ENCODE results near the gene RNASE13.

Gene RNASE13

DNA sequence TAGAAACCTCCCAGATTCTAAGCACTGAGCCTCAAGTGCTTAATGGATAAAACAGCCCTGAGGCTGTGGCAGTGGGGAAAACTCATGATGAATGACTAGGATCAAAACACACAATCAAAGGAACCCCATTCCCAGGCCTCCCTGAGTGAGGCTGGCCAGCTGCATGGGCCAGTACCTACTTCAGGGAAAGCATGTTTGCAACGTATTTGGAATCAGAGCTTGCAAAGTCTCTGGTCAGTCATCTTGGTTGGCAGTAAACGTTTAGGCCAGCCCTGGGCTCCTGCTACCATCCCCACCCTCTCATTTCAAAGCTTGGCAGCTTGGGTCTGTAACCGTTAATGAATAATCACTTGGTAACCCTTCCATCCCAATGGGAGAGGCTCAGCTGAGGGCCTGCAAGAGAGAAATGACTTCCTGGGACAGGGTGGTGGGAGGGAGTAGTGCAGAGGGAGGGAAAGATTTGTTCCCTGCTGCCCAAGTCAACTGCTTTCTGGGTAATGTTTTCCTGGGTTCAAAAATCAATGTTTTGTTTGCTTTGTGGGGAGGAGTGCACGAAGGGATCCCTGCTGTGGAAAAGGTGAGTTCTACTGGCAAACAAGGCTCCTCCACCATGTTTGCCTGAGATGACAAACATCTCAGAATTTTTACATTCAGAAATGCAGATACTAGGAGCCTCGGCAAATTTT, 21.0 kb upstream of the RNASE13 start:
- TF ChIP-seq POLR2AphosphoS5 (IDR thresholded peaks at IDR 0.05; ENCODE audit: low read depth, low read length) (no peak), FOXP2 (optimal IDR thresholded peaks at IDR 0.05; ENCODE audit: borderline replicate concordance, extremely low read depth, extremely low read length, insufficient read depth) (no peak), SIN3A (IDR thresholded peaks at IDR 0.05; ENCODE audit: borderline replicate concordance, insufficient read depth, low read length) (no peak), TAF1 (IDR thresholded peaks at IDR 0.05; ENCODE audit: borderline replicate concordance, insufficient read depth, low read length) (no peak)
- TF ChIP-seq, protein P1, sequence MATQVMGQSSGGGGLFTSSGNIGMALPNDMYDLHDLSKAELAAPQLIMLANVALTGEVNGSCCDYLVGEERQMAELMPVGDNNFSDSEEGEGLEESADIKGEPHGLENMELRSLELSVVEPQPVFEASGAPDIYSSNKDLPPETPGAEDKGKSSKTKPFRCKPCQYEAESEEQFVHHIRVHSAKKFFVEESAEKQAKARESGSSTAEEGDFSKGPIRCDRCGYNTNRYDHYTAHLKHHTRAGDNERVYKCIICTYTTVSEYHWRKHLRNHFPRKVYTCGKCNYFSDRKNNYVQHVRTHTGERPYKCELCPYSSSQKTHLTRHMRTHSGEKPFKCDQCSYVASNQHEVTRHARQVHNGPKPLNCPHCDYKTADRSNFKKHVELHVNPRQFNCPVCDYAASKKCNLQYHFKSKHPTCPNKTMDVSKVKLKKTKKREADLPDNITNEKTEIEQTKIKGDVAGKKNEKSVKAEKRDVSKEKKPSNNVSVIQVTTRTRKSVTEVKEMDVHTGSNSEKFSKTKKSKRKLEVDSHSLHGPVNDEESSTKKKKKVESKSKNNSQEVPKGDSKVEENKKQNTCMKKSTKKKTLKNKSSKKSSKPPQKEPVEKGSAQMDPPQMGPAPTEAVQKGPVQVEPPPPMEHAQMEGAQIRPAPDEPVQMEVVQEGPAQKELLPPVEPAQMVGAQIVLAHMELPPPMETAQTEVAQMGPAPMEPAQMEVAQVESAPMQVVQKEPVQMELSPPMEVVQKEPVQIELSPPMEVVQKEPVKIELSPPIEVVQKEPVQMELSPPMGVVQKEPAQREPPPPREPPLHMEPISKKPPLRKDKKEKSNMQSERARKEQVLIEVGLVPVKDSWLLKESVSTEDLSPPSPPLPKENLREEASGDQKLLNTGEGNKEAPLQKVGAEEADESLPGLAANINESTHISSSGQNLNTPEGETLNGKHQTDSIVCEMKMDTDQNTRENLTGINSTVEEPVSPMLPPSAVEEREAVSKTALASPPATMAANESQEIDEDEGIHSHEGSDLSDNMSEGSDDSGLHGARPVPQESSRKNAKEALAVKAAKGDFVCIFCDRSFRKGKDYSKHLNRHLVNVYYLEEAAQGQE (IDR thresholded peaks at IDR 0.05; ENCODE audit: insufficient read depth in 1 of 2, low read depth in 2 of 2, low read length in 2 of 2) = no peak

DNA sequence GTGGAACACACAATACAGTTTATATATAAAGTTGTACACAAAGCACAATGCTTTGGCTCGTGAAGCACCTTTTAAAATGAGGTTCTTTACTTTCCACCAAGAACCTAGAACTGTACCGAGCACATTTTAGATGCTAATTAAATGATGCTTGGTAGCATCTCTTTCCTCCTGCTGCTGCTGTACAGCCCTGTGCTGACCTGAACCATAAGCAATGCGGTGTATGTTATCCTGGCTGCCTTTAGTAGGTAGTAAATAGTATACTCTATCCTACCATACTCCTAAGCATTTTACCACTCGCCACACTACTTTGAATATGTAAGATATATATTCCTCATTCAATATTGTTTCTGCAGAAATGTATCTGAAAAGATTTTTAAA, 20.1 kb upstream of the RNASE13 start:
- TF ChIP-seq SIN3A (IDR thresholded peaks at IDR 0.05; ENCODE audit: borderline replicate concordance, insufficient read depth, low read length) (no peak), TAF1 (IDR thresholded peaks at IDR 0.05; ENCODE audit: borderline replicate concordance, insufficient read depth, low read length) (no peak), FOXP2 (optimal IDR thresholded peaks at IDR 0.05; ENCODE audit: borderline replicate concordance, extremely low read depth, extremely low read length, insufficient read depth) (no peak), POLR2AphosphoS5 (IDR thresholded peaks at IDR 0.05; ENCODE audit: low read depth, low read length) (no peak)
- TF ChIP-seq, protein P1 (IDR thresholded peaks at IDR 0.05; ENCODE audit: insufficient read depth in 1 of 2, low read depth in 2 of 2, low read length in 2 of 2) = no peak

DNA sequence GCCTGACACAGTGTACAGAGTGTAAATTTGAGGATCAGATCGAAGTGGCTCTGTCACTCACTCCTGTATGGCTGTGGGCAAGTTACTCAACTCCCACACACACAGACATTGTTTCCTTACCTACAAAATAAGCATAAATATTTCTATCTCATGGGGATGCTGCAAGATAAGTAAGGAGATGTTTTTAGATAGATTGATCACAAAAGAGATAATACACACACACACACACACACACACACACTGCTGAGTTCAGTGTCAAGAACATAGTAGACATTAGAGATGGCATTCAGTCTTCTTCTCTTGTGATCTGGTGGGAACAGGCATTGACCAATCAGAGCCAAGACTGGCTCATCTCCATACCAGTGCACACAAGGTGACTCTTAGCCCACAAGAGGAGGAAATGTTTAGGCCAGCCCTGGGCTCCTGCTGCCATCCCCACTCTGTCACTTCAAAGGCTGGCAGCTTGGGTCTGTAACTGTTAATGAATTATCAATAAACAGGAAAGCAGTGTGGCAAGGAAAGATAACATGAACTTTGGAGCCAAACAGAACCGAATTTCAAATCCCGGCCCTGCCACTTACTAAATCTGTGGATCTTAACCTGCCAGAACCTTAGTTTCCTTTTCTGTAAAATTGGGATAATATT, 19.6 kb upstream of the RNASE13 start:
- TF ChIP-seq TAF1 (IDR thresholded peaks at IDR 0.05; ENCODE audit: borderline replicate concordance, insufficient read depth, low read length) (no peak), FOXP2 (optimal IDR thresholded peaks at IDR 0.05; ENCODE audit: borderline replicate concordance, extremely low read depth, extremely low read length, insufficient read depth) (no peak), SIN3A (IDR thresholded peaks at IDR 0.05; ENCODE audit: borderline replicate concordance, insufficient read depth, low read length) (no peak), POLR2AphosphoS5 (IDR thresholded peaks at IDR 0.05; ENCODE audit: low read depth, low read length) (no peak)
- TF ChIP-seq, protein P1 (IDR thresholded peaks at IDR 0.05; ENCODE audit: insufficient read depth in 1 of 2, low read depth in 2 of 2, low read length in 2 of 2) = no peak

DNA sequence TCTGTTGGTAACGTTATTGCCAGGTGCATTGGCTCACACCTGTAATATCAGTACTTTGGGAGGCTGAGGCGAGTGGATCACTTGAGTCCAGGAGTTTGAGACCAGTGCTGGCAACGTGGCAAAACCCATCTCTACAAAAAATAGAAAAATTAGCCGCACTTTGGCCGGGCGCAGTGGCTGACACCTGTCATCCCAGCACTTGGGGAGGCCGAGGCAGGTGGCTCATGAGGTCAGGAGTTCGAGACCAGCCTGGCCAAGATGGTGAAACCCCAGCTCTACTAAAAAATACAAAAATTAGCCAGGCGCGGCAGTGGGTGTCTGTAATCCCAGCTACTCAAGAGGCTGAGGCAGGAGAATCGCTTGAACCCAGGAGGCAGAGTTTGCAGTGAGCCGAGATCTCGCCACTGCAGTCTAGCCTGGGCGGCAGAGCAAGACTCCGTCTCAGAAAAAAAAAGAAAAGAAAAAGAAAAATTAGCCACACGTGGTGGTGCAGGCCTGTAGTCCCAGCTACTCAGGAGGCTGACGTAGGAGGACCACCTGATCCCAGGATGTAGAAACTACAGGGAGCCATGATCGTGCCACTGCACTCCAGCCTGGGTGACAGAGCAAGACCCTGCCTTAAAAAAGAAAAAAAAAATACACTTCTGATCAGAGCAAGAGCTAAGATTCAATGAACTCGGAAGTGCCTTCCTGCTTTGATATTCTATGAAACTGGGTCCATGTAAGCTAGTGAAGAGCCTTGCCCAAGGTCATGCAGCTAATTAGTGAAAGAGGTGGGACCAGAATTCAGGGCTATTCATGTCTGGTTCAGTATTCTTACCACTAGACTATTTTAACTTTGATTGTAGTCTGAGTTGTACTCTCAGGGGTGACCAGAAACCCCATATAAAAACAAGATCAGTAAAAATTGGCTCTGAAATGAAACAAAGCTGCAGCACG, 18.8 kb upstream of the RNASE13 start:
- no peak for TF ChIP-seq TAF1 (IDR thresholded peaks at IDR 0.05; ENCODE audit: borderline replicate concordance, insufficient read depth, low read length)
- TF ChIP-seq, protein P1 (IDR thresholded peaks at IDR 0.05; ENCODE audit: insufficient read depth in 1 of 2, low read depth in 2 of 2, low read length in 2 of 2) = no peak
- TF ChIP-seq FOXP2 (optimal IDR thresholded peaks at IDR 0.05; ENCODE audit: borderline replicate concordance, extremely low read depth, extremely low read length, insufficient read depth) = no peak
- no peak for TF ChIP-seq SIN3A (IDR thresholded peaks at IDR 0.05; ENCODE audit: borderline replicate concordance, insufficient read depth, low read length)
- TF ChIP-seq POLR2AphosphoS5 (IDR thresholded peaks at IDR 0.05; ENCODE audit: low read depth, low read length) = no peak

All from PFSK-1 (cell line).